Ishikawa (cell line): ENCODE data around the gene EIF4A3.

Source experiments
- EP300 ChIP-seq: IDR thresholded peaks from 2 replicates; pipeline ENCODE4 v1.6.1; 2012; ENCODE audit warnings: borderline replicate concordance
- FOXM1 ChIP-seq: IDR thresholded peaks from 2 replicates; pipeline ENCODE4 v1.6.1; 2012; ENCODE audit warnings: low read depth, borderline replicate concordance
- MAX ChIP-seq: IDR thresholded peaks from 2 replicates; pipeline ENCODE4 v1.6.1; 2012
- RAD21 ChIP-seq: IDR thresholded peaks from 2 replicates; pipeline ENCODE4 v1.6.1; 2012; ENCODE audit warnings: low read depth
- TCF12 ChIP-seq: IDR thresholded peaks from 2 replicates; pipeline ENCODE4 v1.6.1; 2012; ENCODE audit warnings: low read depth
- USF1 ChIP-seq: IDR thresholded peaks from 2 replicates; pipeline ENCODE4 v1.6.1; 2012

- no peak for TF ChIP-seq MAX
- no peak for TF ChIP-seq USF1
- TF ChIP-seq TCF12: no peak
- TF ChIP-seq RAD21: no peak
- TF ChIP-seq EP300: no peak
- TF ChIP-seq FOXM1: no peak
These were observed 35.9 kb upstream of the EIF4A3 start for GRCh38 chr17:80182845-80183223.
